NCI-H2171 (cell line): ENCODE results near the gene TSPAN14.
"Not testable (repeated sequence)": the region's sequence is repeated elsewhere in the genome, so short reads cannot be mapped to it uniquely, and the experiment has no call there.

Source experiments
- DNase-seq: peaks from one replicate; lab custom pipeline; 2025; lab: John Stamatoyannopoulos, UW

The TSPAN14 gene

GRCh38 chr10:80468806-80469421, 14.8 kb downstream of the TSPAN14 start:
- no peak for DNase-seq

DNA sequence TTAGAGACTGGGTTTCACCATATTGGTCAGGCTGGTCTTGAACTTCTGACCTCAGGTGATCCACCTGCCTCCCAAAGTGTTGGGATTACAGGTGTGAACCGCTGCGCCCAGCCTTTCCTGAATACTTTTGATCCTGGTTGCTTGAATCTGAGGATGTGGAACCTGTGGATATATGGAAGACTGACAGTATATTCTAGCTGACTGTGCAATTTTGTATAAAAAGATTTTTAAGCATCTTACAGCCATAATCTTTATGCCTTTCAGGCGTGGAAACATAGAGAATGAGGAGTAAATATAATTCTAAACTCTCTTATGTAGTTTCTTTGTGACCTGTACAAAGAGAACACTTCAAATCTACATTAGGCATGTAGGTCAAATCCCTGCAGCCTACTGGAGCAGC, 16.2 kb downstream of the TSPAN14 start:
- no peak for DNase-seq

- DNase-seq = no peak
These were observed 16.9 kb downstream of the TSPAN14 start for GRCh38 chr10:80471001-80471400.

GRCh38 chr10:80471715-80472233, 17.7 kb downstream of the TSPAN14 start:
- DNase-seq = no peak

DNA sequence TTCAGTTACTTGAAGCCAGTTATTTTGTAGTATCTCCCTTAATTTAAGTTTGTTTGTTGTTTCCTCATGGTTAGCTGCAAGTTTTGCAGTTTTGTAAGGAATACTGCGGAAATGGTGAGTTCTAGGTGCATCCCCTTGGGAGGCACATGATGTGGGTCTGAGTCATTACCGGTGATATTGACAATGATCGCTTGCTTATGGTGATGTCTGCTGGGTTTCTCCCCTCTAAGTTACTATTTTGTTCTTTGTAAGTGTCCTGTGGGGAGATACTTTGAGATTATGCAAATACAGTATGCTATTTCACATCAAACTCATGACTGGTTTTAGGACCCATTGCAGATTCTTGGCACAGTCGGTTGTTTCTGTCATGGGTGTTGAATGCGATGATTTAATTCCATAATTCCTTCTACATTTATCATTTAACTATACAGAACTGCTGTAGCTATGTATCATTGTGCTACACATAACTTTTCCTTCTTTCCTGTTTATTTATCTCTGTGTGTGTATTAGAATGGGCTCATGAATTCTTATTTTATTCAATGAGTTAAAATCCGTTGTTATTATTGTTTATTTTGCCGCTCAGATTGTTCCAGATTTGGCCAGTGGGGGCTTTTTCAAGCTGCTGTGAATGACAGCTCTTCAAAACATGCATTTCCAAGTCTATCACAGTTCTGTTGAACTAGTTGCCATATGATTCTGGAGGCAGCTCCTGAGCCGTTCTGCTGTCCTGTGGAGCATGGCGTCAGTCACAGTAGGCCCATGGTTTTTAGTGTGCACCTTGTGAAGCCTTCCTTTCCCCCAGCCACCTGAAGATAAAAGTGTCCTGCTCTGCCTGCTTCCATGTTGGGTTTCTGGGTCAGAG, 18.4 kb downstream of the TSPAN14 start:
- no peak for DNase-seq

DNA sequence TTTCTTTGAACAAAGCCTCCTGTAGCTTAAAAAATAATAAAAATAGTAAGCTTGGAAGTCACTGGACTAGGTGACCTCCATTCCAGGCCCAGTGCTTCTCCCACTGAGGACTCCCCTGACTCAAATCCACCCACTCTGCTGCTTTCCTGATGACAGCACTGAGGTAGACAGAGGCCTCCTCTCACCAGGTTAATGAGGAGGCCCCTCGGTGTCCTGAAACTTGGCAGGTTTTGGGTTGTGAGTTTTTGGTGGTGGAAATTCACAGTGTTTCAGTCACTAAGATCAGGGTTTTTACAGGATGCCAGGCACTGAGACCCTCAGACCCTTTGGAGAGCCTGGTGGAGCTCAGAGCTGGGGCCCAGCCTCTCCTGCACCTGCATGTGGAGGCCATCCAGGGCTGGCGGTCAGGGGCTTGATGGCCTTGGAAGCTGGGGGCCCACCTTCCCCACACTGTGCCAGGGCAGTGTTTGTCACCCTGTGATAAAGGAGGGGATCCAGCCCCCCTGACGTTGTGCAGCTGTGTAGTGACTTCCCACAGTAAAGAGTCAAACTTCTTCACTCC, 19.1 kb downstream of the TSPAN14 start:
- no peak for DNase-seq

- no peak for DNase-seq
These were observed 19.8 kb downstream of the TSPAN14 start for GRCh38 chr10:80473692-80474596.

- no peak for DNase-seq
These were observed 20.4 kb downstream of the TSPAN14 start for GRCh38 chr10:80474597-80474910.

- no peak for DNase-seq
These were observed 20.8 kb downstream of the TSPAN14 start for GRCh38 chr10:80474941-80475340.

- DNase-seq = not testable (repeated sequence)
These were observed 21.5 kb downstream of the TSPAN14 start for GRCh38 chr10:80475641-80476040.

DNA sequence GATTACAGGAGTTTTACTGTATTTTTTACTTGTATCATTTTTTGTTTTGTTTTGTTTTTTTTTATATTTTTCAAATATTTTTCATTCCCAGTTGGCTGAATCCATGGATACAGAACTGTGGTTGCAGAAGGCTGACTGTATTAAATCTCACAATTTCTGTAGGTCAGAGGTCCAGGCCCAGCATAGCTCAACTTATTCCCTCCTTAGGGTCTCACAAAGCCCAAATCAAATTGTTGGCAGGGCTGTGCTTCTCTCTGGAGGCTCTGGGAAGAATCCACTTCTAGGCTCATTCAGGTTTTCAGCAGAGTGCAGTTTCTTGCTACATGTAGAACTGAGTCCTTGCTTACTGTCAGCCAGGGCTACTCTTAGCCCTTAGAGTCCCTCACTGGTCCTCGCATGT, 22.6 kb downstream of the TSPAN14 start:
- no peak for DNase-seq

GRCh38 chr10:80477813-80478212, 23.7 kb downstream of the TSPAN14 start:
- no peak for DNase-seq

GRCh38 chr10:80480373-80480772, 26.3 kb downstream of the TSPAN14 start:
- not testable (repeated sequence) for DNase-seq

- no peak for DNase-seq
These were observed 26.7 kb downstream of the TSPAN14 start for GRCh38 chr10:80480852-80481251.

DNA sequence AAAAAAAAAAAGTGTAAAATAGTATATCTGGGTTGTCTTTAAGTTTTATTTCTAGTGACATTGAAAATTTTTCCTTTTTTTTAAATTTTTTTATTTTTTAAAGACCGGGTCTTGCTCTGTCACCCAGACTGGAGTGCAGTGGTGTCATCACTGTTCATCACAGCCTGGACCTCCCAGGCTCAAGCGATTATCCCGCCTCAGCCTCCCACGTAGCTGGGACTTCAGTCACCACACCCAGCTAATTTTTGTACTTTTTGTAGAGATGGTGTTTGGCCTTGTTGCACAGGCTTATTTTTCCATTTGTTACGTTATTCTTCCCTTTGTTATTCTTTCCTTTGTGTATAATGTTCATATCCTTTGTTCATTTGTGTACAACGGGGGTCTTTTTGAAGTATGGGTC, 30.1 kb downstream of the TSPAN14 start:
- DNase-seq = no peak

- DNase-seq = no peak
These were observed 30.6 kb downstream of the TSPAN14 start for GRCh38 chr10:80484676-80485075.

- DNase-seq = no peak
These were observed 31.2 kb downstream of the TSPAN14 start for GRCh38 chr10:80485076-80485945.

GRCh38 chr10:80485946-80486764, 32.0 kb downstream of the TSPAN14 start:
- no peak for DNase-seq

DNA sequence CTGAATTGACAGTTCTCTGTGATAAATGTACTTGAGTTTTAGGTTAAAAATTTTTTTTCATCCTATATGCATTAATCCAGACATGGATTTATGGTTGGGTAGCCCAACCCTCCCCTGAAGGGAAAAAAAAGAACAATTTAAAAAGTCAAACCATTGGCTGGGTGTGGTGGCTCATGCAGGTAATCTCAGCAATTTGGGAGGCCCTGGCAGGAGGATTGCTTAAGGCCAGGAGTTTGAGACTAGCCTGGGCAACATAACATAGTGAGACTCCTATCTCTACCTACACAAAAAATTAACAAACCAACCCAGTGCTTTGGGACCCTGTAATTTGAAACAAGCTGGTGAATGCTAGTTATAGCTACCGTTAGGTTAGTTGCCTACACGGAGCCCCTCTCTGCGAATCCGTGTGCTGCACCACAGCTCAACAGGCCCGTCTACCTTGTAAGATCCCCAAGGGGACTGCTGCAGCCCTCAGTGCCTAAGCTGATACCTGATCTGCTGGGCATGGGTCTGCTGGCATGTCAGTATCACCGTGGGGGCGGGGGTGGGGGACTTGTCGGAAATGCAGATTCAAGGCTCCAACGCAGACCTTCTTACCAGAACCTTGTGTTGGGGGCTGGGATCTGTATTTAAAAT, 32.8 kb downstream of the TSPAN14 start:
- DNase-seq = no peak

- DNase-seq = no peak
These were observed 33.3 kb downstream of the TSPAN14 start for GRCh38 chr10:80487421-80487785.
